GM23338 (cell line): Measurements from ENCODE around the gene RCSD1. TPM values are rescaled to one million over a fixed set of nuclear protein-coding genes. Genes with fewer than 3 reads are reported as not detected.

ENCODE experiments used
- ATAC-seq: fragments of 200-7000 bp; cut with Tn5 transposase; 3 replicates; pipeline ENCODE4 v1.9.1; 2020
- DNase-seq: peaks from one replicate; pipeline ENCODE4 v3.0.0-alpha.2; 2015; ENCODE audit warnings: low spot score
- H2AFZ ChIP-seq: fragments of 200-600 bp; sonication (generic); 2 replicates; pipeline ENCODE4 v1.8.0; 2016; ENCODE audit warnings: antibody characterized with exemption, mild to moderate bottlenecking, moderate library complexity
- H3F3A ChIP-seq: fragments of 200-600 bp; sonication (generic); replicated peaks from 2 replicates; pipeline ENCODE4 v1.8.0; 2017; ENCODE audit warnings: antibody characterized with exemption, mixed run types, low read depth
- H3K27ac ChIP-seq: fragments of 200-600 bp; sonication (generic); 2 replicates; pipeline ENCODE4 v1.6.1; 2016; ENCODE audit warnings: low read depth
- H3K27me3 ChIP-seq: fragments of 200-600 bp; sonication (generic); 2 replicates; pipeline ENCODE4 v1.8.0; 2016; ENCODE audit warnings: mild to moderate bottlenecking, mixed run types, moderate library complexity; ENCODE audit not compliant: insufficient read depth
- H3K36me3 ChIP-seq: fragments of 200-600 bp; sonication (generic); 2 replicates; pipeline ENCODE4 v1.8.0; 2016; ENCODE audit warnings: mild to moderate bottlenecking; ENCODE audit not compliant: insufficient read depth
- H3K4me1 ChIP-seq: fragments of 200-600 bp; sonication (generic); 2 replicates; pipeline ENCODE4 v1.8.0; 2016; ENCODE audit warnings: mild to moderate bottlenecking, moderate library complexity; ENCODE audit not compliant: insufficient read depth
- H3K4me2 ChIP-seq: fragments of 200-600 bp; sonication (generic); 2 replicates; pipeline ENCODE4 v1.7.1; 2017; ENCODE audit warnings: mixed run types
- H3K4me3 ChIP-seq: fragments of 200-600 bp; sonication (generic); 2 replicates; pipeline ENCODE4 v1.6.1; 2016; ENCODE audit warnings: mixed run types
- H3K79me2 ChIP-seq: fragments of 200-600 bp; sonication (generic); replicated peaks from 2 replicates; pipeline ENCODE4 v1.8.0; 2017; ENCODE audit warnings: mild to moderate bottlenecking; ENCODE audit not compliant: insufficient read depth
- H3K9me2 ChIP-seq: fragments of 200-600 bp; sonication (generic); 2 replicates; pipeline ENCODE4 v1.8.0; 2017; ENCODE audit not compliant: insufficient read depth
- H4K20me1 ChIP-seq: fragments of 200-600 bp; sonication (generic); replicated peaks from 2 replicates; pipeline ENCODE4 v1.8.0; 2017; ENCODE audit warnings: mild to moderate bottlenecking; ENCODE audit not compliant: insufficient read depth
- H3K27ac Mint-ChIP-seq: 2 replicates; pipeline ENCODE4 v1.8.0; 2020; ENCODE audit warnings: inconsistent platforms, mild to moderate bottlenecking, moderate library complexity, mixed read lengths
- H3K27me3 Mint-ChIP-seq: 3 replicates; pipeline ENCODE4 v1.8.0; 2022; ENCODE audit warnings: low read depth, mild to moderate bottlenecking, moderate library complexity, mixed read lengths, inconsistent platforms; ENCODE audit not compliant: insufficient read depth, poor library complexity
- H3K36me3 Mint-ChIP-seq: 3 replicates; pipeline ENCODE4 v1.8.0; 2021; ENCODE audit warnings: low read depth, mild to moderate bottlenecking, inconsistent platforms, moderate library complexity, mixed read lengths
- H3K4me1 Mint-ChIP-seq: 3 replicates; pipeline ENCODE4 v1.8.0; 2020; ENCODE audit warnings: mild to moderate bottlenecking, inconsistent platforms, mixed read lengths
- H3K4me3 Mint-ChIP-seq: 3 replicates; pipeline ENCODE4 v1.8.0; 2021; ENCODE audit warnings: moderate library complexity, mild to moderate bottlenecking, inconsistent platforms, mixed read lengths
- H3K9me3 Mint-ChIP-seq: 3 replicates; pipeline ENCODE4 v1.8.0; 2020; ENCODE audit warnings: moderate library complexity, mild to moderate bottlenecking, inconsistent platforms, mixed read lengths
- CREB1 ChIP-seq: fragments of 250-450 bp; sonication (Bioruptor Pico); IDR thresholded peaks from 2 replicates; pipeline ENCODE4 v1.5.0; 2020; ENCODE audit warnings: low read depth, mild to moderate bottlenecking, moderate library complexity
- CTCF ChIP-seq, 2 experiments: fragments of 200-600 bp in 1 of 2; sonication (generic) in 1 of 2; conservative IDR thresholded peaks; 2 replicates each; pipeline versions ENCODE4 v1.5.1 to v1.6.1; 2016 to 2017; ENCODE audit warnings: antibody characterized with exemption in 2 of 2, low read depth in 2 of 2, mild to moderate bottlenecking in 2 of 2, moderate library complexity in 1 of 2
- ETS1 ChIP-seq: IDR thresholded peaks from 2 replicates; pipeline ENCODE4 v1.6.1; 2016; ENCODE audit warnings: antibody characterized with exemption
- EZH2 ChIP-seq: fragments of 200-600 bp; sonication (generic); IDR thresholded peaks from one replicate; pipeline ENCODE4 v1.8.0; 2017; ENCODE audit warnings: antibody characterized with exemption, mild to moderate bottlenecking, low read depth; ENCODE audit not compliant: unreplicated experiment
- EZH2phosphoT487 ChIP-seq: fragments of 200-600 bp; sonication (generic); IDR thresholded peaks from one replicate; pipeline ENCODE4 v1.8.1; 2018; ENCODE audit warnings: antibody characterized with exemption; ENCODE audit not compliant: unreplicated experiment
- JUNB ChIP-seq: IDR thresholded peaks from one replicate; pipeline ENCODE4 v1.6.1; 2016; ENCODE audit warnings: antibody characterized with exemption; ENCODE audit not compliant: unreplicated experiment
- REST ChIP-seq: IDR thresholded peaks from one replicate; pipeline ENCODE4 v1.6.1; 2018; ENCODE audit warnings: antibody characterized with exemption; ENCODE audit not compliant: unreplicated experiment
- STAT1 ChIP-seq: IDR thresholded peaks from one replicate; pipeline ENCODE4 v1.6.1; 2016; ENCODE audit warnings: antibody characterized with exemption; ENCODE audit not compliant: unreplicated experiment
- ZNF331 ChIP-seq: fragments of 250-450 bp; sonication (Bioruptor Pico); IDR thresholded peaks from 2 replicates; pipeline ENCODE4 v1.5.0; 2020; ENCODE audit warnings: low read depth, mild to moderate bottlenecking, moderate library complexity
- polyA plus RNA-seq: library from polyadenylated mRNA; unstranded; fragments of >200 nt; fragmentation: Nextera tagmentation; extraction: Ambion mirVana; gene quantifications from 2 replicates; pipeline ENCODE4 v1.2.1, GENCODE V29; 2016
- total RNA-seq: library from RNA; depleted of rRNA; stranded (reverse); fragments of >200 nt; shearing (Covaris generic); gene quantifications from 2 replicates; pipeline ENCODE4 v1.2.3, GENCODE V29; 2014

RCSD1 gene
- total and polyA plus RNA-seq, 2 experiments from 2014 or later = 0.18 to 0.73 TPM

- Mint-ChIP-seq H3K4me3 (no peak overlapping the region), H3K9me3 (no peaks in the 10 kb centered on the region), H3K36me3 (no peaks in the 10 kb centered on the region), H3K27me3 (no peaks in the 10 kb centered on the region), H3K27ac (peak overlapping the region; percentile 25), H3K4me1 (peaks cover 27% of the 10 kb centered on the region)
- H3K4me1 ChIP-seq = peaks cover 38% of the 10 kb centered on the region
- H3K4me3 ChIP-seq = no peak overlapping the region
- H4K20me1 ChIP-seq = peaks cover 25% of the 10 kb centered on the region
- H3K27me3 ChIP-seq = no peaks in the 10 kb centered on the region
- no peaks in the 10 kb centered on the region for H3K36me3 ChIP-seq
- 0 out of 2 replicates have a peak overlapping the region, but pooled peaks have one; percentile 6 for H3K27ac ChIP-seq
- no peak overlapping the region for H3K4me2 ChIP-seq
- DNase-seq (no peak), ATAC-seq (peak; percentile 49)
- H3K79me2 ChIP-seq = peaks cover 99% of the 10 kb centered on the region
- no peaks in the 10 kb centered on the region for H3K9me2 ChIP-seq
- H2AFZ ChIP-seq = no peak overlapping the region
- no peaks in the 10 kb centered on the region for H3F3A ChIP-seq
- TF ChIP-seq CTCF (conservative IDR thresholded peaks at IDR 0.05; ENCODE audit: low read depth in 2 of 2) (peak in 1 of 2 experiments; percentile 15; a peak in 2 of 4 replicates), REST (no peak)
Observed at GRCh38 chr1:167746013-167746672, 116.1 kb downstream of the RCSD1 start.

GRCh38 chr1:167746988-167747655, 117.1 kb downstream of the RCSD1 start:
- Histone ChIP-seq H3K27me3 (no peaks in the 10 kb centered on the region), H3K4me2 (no peak overlapping the region), H3F3A (no peaks in the 10 kb centered on the region), H3K36me3 (no peaks in the 10 kb centered on the region), H3K27ac (no peak overlapping the region), H3K4me3 (no peak overlapping the region), H3K4me1 (peaks cover 32% of the 10 kb centered on the region), H3K9me2 (no peaks in the 10 kb centered on the region), H4K20me1 (peaks cover 18% of the 10 kb centered on the region), H3K79me2 (peaks cover 99% of the 10 kb centered on the region), H2AFZ (no peak overlapping the region)
- TF ChIP-seq REST (no peak), CREB1 (CRISPR knock-in tag) (no peak), CTCF (conservative IDR thresholded peaks at IDR 0.05; ENCODE audit: low read depth in 2 of 2) (no peak), ETS1 (no peak), ZNF331 (CRISPR knock-in tag) (no peak), JUNB (no peak), EZH2 (no peak), STAT1 (no peak), EZH2phosphoT487 (no peak)
- Mint-ChIP-seq H3K27ac (no peak overlapping the region), H3K36me3 (no peaks in the 10 kb centered on the region), H3K4me3 (no peak overlapping the region), H3K27me3 (no peaks in the 10 kb centered on the region), H3K4me1 (peaks cover 27% of the 10 kb centered on the region), H3K9me3 (no peaks in the 10 kb centered on the region)
- DNase-seq (no peak), ATAC-seq (no peak)
